WTC11 (cell line): ENCODE measurements around the gene TAF11L2. TPM values are rescaled to one million over a fixed set of nuclear protein-coding genes. Genes with fewer than 3 reads are reported as not detected.
"Not testable (repeated sequence)": the region's sequence is repeated elsewhere in the genome, so short reads cannot be mapped to it uniquely, and the experiment has no call there.

Experiments used
- ATAC-seq: fragments of 200-7000 bp; cut with Tn5 transposase; 2 replicates; pipeline ENCODE4 v1.10.0; 2021; ENCODE audit warnings: mild to moderate bottlenecking, moderate library complexity
- CTCF ChIA-PET: fragments of 300-600 bp; sonication (Branson Sonifier 250); formaldehyde crosslinking; loops from one replicate; lab custom pipeline; 2021; ENCODE audit warnings: antibody characterized with exemption; lab: Charles Lee
- POLR2A ChIA-PET: fragments of 350-600 bp; sonication (Branson Sonifier 250); formaldehyde crosslinking; loops from one replicate; lab custom pipeline; 2021; ENCODE audit warnings: antibody characterized with exemption; lab: Charles Lee
- DNase-seq: peaks from one replicate; pipeline ENCODE4 v3.0.0; 2021; ENCODE audit warnings: low spot score
- H3K27ac Mint-ChIP-seq: 2 replicates; pipeline ENCODE4 v1.8.0; 2021; ENCODE audit warnings: mixed read lengths
- H3K27me3 Mint-ChIP-seq: 2 replicates; pipeline ENCODE4 v1.8.0; 2021; ENCODE audit warnings: low read depth, mild to moderate bottlenecking, moderate library complexity, mixed read lengths
- H3K36me3 Mint-ChIP-seq: 2 replicates; pipeline ENCODE4 v1.8.0; 2021; ENCODE audit warnings: mixed read lengths
- H3K4me1 Mint-ChIP-seq: 2 replicates; pipeline ENCODE4 v1.8.0; 2022; ENCODE audit warnings: mixed read lengths
- H3K4me3 Mint-ChIP-seq: 2 replicates; pipeline ENCODE4 v1.8.0; 2021; ENCODE audit warnings: mild to moderate bottlenecking, moderate library complexity, mixed read lengths
- H3K9me3 Mint-ChIP-seq: 2 replicates; pipeline ENCODE4 v1.8.0; 2021; ENCODE audit warnings: mixed read lengths
- CREM ChIP-seq: sonication (generic); formaldehyde crosslinking; IDR thresholded peaks from 2 replicates; pipeline ENCODE4 v1.8.1; 2022; ENCODE audit warnings: mild to moderate bottlenecking, missing genetic modification reagents, moderate library complexity
- ELF4 ChIP-seq: sonication (generic); formaldehyde crosslinking; IDR thresholded peaks from 2 replicates; pipeline ENCODE4 v1.8.1; 2022; ENCODE audit warnings: low read depth, mild to moderate bottlenecking, moderate library complexity, missing genetic modification reagents
- FOXJ3 ChIP-seq: sonication (generic); formaldehyde crosslinking; IDR thresholded peaks from 2 replicates; pipeline ENCODE4 v1.9.0; 2021; ENCODE audit warnings: missing genetic modification reagents, mild to moderate bottlenecking, borderline replicate concordance
- FOXP4 ChIP-seq: sonication (generic); formaldehyde crosslinking; IDR thresholded peaks from 2 replicates; pipeline ENCODE4 v1.8.0; 2022; ENCODE audit warnings: mild to moderate bottlenecking, missing genetic modification reagents
- JAZF1 ChIP-seq: fragments of 250-450 bp; sonication (Bioruptor Pico); IDR thresholded peaks from 2 replicates; pipeline ENCODE4 v1.9.0; 2021; ENCODE audit warnings: moderate library complexity, mild to moderate bottlenecking, inconsistent platforms
- JUN ChIP-seq: sonication (generic); formaldehyde crosslinking; IDR thresholded peaks from 2 replicates; pipeline ENCODE4 v1.8.0; 2023; ENCODE audit warnings: mild to moderate bottlenecking, missing genetic modification reagents
- MYBL2 ChIP-seq: sonication (generic); formaldehyde crosslinking; IDR thresholded peaks from 2 replicates; pipeline ENCODE4 v1.8.1; 2023; ENCODE audit warnings: mild to moderate bottlenecking, moderate library complexity, missing genetic modification reagents
- NFE2L1 ChIP-seq: sonication (generic); formaldehyde crosslinking; IDR thresholded peaks from 2 replicates; pipeline ENCODE4 v1.8.1; 2023; ENCODE audit warnings: missing genetic modification reagents
- NR3C1 ChIP-seq: sonication (generic); formaldehyde crosslinking; conservative IDR thresholded peaks from 2 replicates; pipeline ENCODE4 v1.8.1; 2023; ENCODE audit warnings: low read depth, mild to moderate bottlenecking, missing genetic modification reagents
- OVOL2 ChIP-seq: fragments of 250-450 bp; sonication (Bioruptor Pico); IDR thresholded peaks from 2 replicates; pipeline ENCODE4 v1.9.0; 2021; ENCODE audit warnings: mild to moderate bottlenecking, borderline replicate concordance
- PREB ChIP-seq: sonication (generic); formaldehyde crosslinking; IDR thresholded peaks from 2 replicates; pipeline ENCODE4 v1.8.1; 2022; ENCODE audit warnings: mild to moderate bottlenecking, missing genetic modification reagents, moderate library complexity, borderline replicate concordance
- SMAD4 ChIP-seq: sonication (generic); formaldehyde crosslinking; IDR thresholded peaks from 2 replicates; pipeline ENCODE4 v1.8.0; 2022; ENCODE audit warnings: mild to moderate bottlenecking, missing genetic modification reagents
- SOX15 ChIP-seq: fragments of 250-450 bp; sonication (Bioruptor Pico); IDR thresholded peaks from 2 replicates; pipeline ENCODE4 v1.9.0; 2021; ENCODE audit warnings: mild to moderate bottlenecking
- SP1 ChIP-seq: sonication (generic); formaldehyde crosslinking; conservative IDR thresholded peaks from 2 replicates; pipeline ENCODE4 v1.8.1; 2022; ENCODE audit warnings: missing genetic modification reagents
- ZBTB21 ChIP-seq: sonication (generic); formaldehyde crosslinking; IDR thresholded peaks from 2 replicates; pipeline ENCODE4 v1.8.1; 2023; ENCODE audit warnings: mild to moderate bottlenecking, missing genetic modification reagents, borderline replicate concordance
- ZNF121 ChIP-seq: sonication (generic); formaldehyde crosslinking; IDR thresholded peaks from 2 replicates; pipeline ENCODE4 v1.8.0; 2023; ENCODE audit warnings: missing genetic modification reagents
- ZNF281 ChIP-seq: sonication (generic); formaldehyde crosslinking; IDR thresholded peaks from 2 replicates; pipeline ENCODE4 v1.8.0; 2023; ENCODE audit warnings: mild to moderate bottlenecking, missing genetic modification reagents
- ZNF416 ChIP-seq: fragments of 250-450 bp; sonication (Bioruptor Pico); IDR thresholded peaks from 2 replicates; pipeline ENCODE4 v1.9.0; 2021; ENCODE audit warnings: mild to moderate bottlenecking, inconsistent platforms
- ZNF423 ChIP-seq: fragments of 250-450 bp; sonication (Bioruptor Pico); IDR thresholded peaks from 2 replicates; pipeline ENCODE4 v2.1.2; 2022; ENCODE audit warnings: mild to moderate bottlenecking, moderate library complexity
- ZSCAN18 ChIP-seq: fragments of 250-450 bp; sonication (Bioruptor Pico); IDR thresholded peaks from 2 replicates; pipeline ENCODE4 v2.1.2; 2022; ENCODE audit warnings: mild to moderate bottlenecking, moderate library complexity
- total RNA-seq: library from RNA; stranded (reverse); gene quantifications from 3 replicates; pipeline ENCODE4 v1.2.3, GENCODE V29; 2021

The TAF11L2 gene
- total RNA-seq, 1 experiment from 2014 or later = not detected

- TF ChIP-seq ZSCAN18 (CRISPR knock-in tag) (no peak), NR3C1 (no peak), MYBL2 (no peak), SP1 (CRISPR knock-in tag) (no peak), FOXP4 (no peak)
These were observed 10.9 kb upstream of the TAF11L2 start (continued) for GRCh38 chr5:17487174-17487512.

- H3K27me3 Mint-ChIP-seq, H3K4me3 Mint-ChIP-seq, H3K4me1 Mint-ChIP-seq, H3K27ac Mint-ChIP-seq, H3K36me3 Mint-ChIP-seq, DNase-seq, CTCF ChIA-PET, ATAC-seq, POLR2A ChIA-PET: not testable (repeated sequence)
- peaks cover 11% of the 10 kb centered on the region for H3K9me3 Mint-ChIP-seq
These were observed 6.8 kb upstream of the TAF11L2 start for GRCh38 chr5:17491257-17491656.

GRCh38 chr5:17492770-17493169 is 5.3 kb upstream of the TAF11L2 start:
- Mint-ChIP-seq H3K27me3 (no peaks in the 10 kb centered on the region), H3K4me3 (no peak overlapping the region), H3K4me1 (peaks cover 4% of the 10 kb centered on the region), H3K36me3 (no peaks in the 10 kb centered on the region), H3K9me3 (peaks cover 11% of the 10 kb centered on the region), H3K27ac (no peak overlapping the region)
- no peak for ATAC-seq
- ChIA-PET POLR2A (no interaction called here), CTCF (no interaction called here)
- no peak for DNase-seq
- no peak for TF ChIP-seq FOXJ3
- TF ChIP-seq ZNF423 = no peak

- H3K4me1 Mint-ChIP-seq = peaks cover 4% of the 10 kb centered on the region
- ChIA-PET POLR2A (no interaction called here), CTCF (no interaction called here)
- no peaks in the 10 kb centered on the region for H3K36me3 Mint-ChIP-seq
- no peak overlapping the region for H3K4me3 Mint-ChIP-seq
- H3K27me3 Mint-ChIP-seq = no peaks in the 10 kb centered on the region
- no peak for ATAC-seq
- no peak overlapping the region for H3K27ac Mint-ChIP-seq
- H3K9me3 Mint-ChIP-seq = peaks cover 11% of the 10 kb centered on the region
- no peak for DNase-seq
- TF ChIP-seq ELF4 (CRISPR knock-in tag) = no peak
- TF ChIP-seq NFE2L1 (CRISPR knock-in tag) = no peak
- TF ChIP-seq FOXP4 = no peak
- TF ChIP-seq MYBL2 = no peak
- TF ChIP-seq SOX15 (CRISPR knock-in tag) = no peak
- TF ChIP-seq ZNF281 = no peak
- no peak for TF ChIP-seq PREB (CRISPR knock-in tag)
- TF ChIP-seq JUN (CRISPR knock-in tag) = no peak
- no peak for TF ChIP-seq OVOL2 (CRISPR knock-in tag)
- TF ChIP-seq CREM (CRISPR knock-in tag) = no peak
- no peak for TF ChIP-seq ZNF121 (CRISPR knock-in tag)
- no peak for TF ChIP-seq ZNF416 (CRISPR knock-in tag)
- no peak for TF ChIP-seq SMAD4
- TF ChIP-seq ZBTB21 (CRISPR knock-in tag) = no peak
- no peak for TF ChIP-seq JAZF1 (CRISPR knock-in tag)
These were observed 585 bp upstream of the TAF11L2 start for GRCh38 chr5:17497446-17497845.
